ENCODE data around the gene KLHDC8A. TPM values are rescaled to one million over a fixed set of nuclear protein-coding genes. Genes with fewer than 3 reads are reported as not detected.
A peak's percentile ranks its signal among the peaks of the same experiment; 100 is the strongest.
"Not testable (repeated sequence)": the region's sequence is repeated elsewhere in the genome, so short reads cannot be mapped to it uniquely, and the experiment has no call there.

Gene KLHDC8A
- total RNA-seq, 1 donor from 2014 or later, result not detected

DNA sequence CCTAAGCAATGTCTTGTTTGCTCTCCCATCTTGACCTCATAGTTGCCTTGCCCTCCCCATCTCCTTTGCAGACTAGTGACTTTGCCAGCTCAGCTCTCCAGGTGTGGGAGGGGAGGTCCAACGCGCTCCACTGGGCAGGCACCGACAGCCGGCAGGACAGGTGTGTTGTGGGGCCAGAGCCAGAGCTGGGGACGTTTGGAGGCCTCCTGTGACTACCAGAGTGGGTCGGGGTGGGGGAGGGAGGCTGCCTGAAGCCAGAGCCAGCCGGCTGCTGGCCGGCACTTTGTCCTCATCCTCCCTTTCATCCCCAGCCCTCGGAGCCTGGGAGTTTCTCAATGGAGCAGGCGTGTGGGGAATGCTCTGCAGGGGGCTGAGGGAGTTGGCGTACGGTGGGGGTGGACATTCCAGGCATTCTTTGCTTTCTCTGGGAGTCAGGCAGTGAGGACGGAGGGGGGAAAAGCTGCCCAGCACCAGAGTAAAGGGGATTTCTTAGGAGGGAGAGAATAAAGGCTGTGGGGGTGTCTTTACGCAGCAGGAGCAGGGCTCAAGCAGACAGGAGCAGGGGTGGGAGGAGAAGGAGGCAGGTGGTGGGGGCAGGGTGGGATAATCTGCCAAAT is 55.4 kb downstream of the KLHDC8A start:
- DNase-seq (ENCODE audit: low spot score in 2 of 2), result no peak
- intact Hi-C loops (cut with DNase I), result no loop called here
- no peak overlapping the region for H3K4me3 ChIP-seq

DNA sequence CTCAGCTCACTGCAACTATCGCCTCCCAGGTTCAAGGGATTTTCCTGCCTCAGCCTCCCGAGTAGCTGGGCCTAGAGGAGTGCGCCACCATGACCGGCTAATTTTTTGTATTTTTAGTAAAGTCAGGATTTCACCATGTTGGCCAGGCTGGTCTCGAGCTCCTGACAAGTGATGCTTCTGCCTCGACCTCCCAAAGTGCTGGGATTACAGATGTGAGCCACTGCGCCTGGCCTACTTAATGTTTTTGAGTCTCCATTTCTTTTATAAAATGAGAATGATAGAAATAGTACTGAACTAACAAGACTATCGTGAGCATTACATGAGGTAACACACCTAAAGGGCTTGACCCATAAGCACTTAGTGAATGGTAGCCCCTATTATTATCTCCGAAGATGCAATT is 56.6 kb downstream of the KLHDC8A start:
- no peak overlapping the region for H3K27ac ChIP-seq
- H3K27me3 ChIP-seq, result no peaks in the 10 kb centered on the region
- TF ChIP-seq, protein P1, sequence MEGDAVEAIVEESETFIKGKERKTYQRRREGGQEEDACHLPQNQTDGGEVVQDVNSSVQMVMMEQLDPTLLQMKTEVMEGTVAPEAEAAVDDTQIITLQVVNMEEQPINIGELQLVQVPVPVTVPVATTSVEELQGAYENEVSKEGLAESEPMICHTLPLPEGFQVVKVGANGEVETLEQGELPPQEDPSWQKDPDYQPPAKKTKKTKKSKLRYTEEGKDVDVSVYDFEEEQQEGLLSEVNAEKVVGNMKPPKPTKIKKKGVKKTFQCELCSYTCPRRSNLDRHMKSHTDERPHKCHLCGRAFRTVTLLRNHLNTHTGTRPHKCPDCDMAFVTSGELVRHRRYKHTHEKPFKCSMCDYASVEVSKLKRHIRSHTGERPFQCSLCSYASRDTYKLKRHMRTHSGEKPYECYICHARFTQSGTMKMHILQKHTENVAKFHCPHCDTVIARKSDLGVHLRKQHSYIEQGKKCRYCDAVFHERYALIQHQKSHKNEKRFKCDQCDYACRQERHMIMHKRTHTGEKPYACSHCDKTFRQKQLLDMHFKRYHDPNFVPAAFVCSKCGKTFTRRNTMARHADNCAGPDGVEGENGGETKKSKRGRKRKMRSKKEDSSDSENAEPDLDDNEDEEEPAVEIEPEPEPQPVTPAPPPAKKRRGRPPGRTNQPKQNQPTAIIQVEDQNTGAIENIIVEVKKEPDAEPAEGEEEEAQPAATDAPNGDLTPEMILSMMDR (IDR thresholded peaks at IDR 0.05), result no peak
- intact Hi-C loops (cut with DNase I), result no loop called here
- H3K36me3 ChIP-seq, result no peaks in the 10 kb centered on the region
- H3K4me1 ChIP-seq, result peaks cover 0 to 6% of the 10 kb centered on the region in 2 donors
- H3K9me3 ChIP-seq, result no peaks in the 10 kb centered on the region
- no peak overlapping the region for H3K4me3 ChIP-seq
- DNase-seq (ENCODE audit: low spot score in 2 of 2), result no peak

More for the DNA sequence above, 55.4 kb downstream of the KLHDC8A start:
- TF ChIP-seq, protein P1 (IDR thresholded peaks at IDR 0.05), result no peak
- H3K27me3 ChIP-seq, result no peaks in the 10 kb centered on the region
- peaks cover 0 to 6% of the 10 kb centered on the region in 2 donors for H3K4me1 ChIP-seq
- H3K27ac ChIP-seq, result peak overlapping the region in 1 of 2 donors; percentile 10
- H3K9me3 ChIP-seq, result no peaks in the 10 kb centered on the region
- H3K36me3 ChIP-seq, result no peaks in the 10 kb centered on the region

DNA sequence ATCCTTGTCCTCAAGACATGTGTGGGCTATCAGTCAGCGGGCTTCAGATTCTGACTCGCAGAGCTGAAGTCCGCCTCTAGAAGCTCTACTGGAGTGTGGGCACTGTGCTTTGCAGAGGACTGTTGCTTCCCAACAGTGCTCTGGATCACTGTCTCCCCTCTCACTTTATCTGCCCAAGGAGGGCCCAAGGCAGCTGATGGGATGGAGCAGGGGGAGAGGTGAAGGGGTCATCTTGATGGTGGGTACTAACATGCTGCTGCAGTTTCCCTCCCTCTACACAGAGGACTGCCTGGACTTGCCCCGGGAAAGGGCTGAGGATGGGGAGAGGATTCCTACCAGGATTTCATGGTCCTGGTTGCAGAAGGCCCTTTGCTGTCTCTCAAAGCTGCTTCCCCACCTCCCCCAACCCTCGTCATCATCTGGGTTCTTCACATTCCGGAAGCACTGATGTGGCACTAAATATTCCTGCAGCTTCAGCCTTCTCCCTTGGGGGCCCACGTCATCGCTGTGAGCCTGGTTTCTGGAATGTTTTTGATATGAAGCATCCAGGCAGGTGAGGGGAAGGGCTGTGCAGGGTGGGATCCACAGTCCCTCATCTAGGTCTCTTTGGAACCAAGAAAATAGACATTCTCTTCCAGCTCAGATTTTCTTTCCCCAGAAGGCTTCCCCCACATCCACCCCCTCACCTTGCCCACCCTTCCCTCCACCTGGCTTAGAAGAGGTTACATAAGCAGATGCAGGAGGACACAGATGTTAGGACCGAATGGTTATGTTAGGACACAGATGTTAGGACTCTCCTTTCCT is 58.3 kb downstream of the KLHDC8A start:
- no peaks in the 10 kb centered on the region for H3K36me3 ChIP-seq
- peaks cover 0 to 14% of the 10 kb centered on the region in 2 donors for H3K4me1 ChIP-seq
- intact Hi-C loops (cut with DNase I), result no loop called here
- no peak overlapping the region for H3K27ac ChIP-seq
- H3K27me3 ChIP-seq, result no peaks in the 10 kb centered on the region
- no peak overlapping the region for H3K4me3 ChIP-seq
- no peak for DNase-seq (ENCODE audit: low spot score in 2 of 2)
- TF ChIP-seq, protein P1 (IDR thresholded peaks at IDR 0.05), result no peak
- no peaks in the 10 kb centered on the region for H3K9me3 ChIP-seq

DNA sequence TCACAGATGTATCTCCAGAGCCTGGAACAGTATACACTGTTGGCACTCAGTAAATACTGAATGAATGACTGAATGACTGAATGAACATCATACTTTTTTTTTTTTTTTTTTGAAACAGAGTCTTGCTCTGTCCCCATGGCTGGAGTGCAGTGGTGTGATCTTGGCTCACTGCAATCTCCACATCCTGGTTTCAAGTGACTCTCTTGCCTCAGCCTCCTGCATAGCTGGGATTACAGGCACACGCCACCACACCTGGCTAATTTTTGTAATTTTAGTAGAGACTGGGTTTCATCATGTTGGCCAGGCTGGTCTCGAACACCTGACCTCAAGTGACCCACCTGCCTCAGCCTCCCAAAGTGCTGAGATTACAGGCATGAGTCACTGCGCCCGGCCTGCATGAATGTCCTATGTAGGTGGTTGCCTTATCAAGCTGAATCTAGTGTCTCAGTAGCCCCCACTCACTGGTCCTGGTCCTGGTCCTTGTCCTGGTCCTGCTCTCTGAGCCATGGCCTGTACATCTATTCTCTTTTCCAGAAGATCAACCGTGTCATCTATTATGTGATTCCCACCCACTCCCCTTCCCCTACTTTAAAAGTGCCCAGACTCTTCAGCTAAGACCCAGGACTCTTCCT is 59.1 kb downstream of the KLHDC8A start:
- DNase-seq (ENCODE audit: low spot score in 2 of 2); H3K27me3 ChIP-seq; intact Hi-C loops (cut with DNase I): not testable (repeated sequence)

DNA sequence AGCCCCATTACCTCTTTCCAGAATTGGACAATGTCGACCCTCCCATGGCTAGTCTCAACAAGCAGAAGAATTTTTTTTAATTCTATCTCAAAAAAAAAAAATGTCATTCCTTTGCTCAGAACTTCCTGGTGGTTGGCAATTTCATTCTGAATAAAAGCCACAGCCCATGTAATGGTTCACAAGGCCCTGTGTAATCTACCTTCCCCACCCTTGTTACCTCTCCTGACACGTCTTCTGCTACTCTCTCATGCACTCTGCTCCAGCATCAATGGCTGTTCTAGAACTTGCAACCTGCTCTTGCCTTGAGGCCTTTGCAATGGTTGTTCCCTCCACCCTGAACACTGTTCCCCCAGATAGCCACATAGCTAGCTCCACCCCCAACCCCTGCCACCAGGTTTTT is 60.6 kb downstream of the KLHDC8A start:
- intact Hi-C loops (cut with DNase I), result no loop called here

More for the DNA sequence above, 59.1 kb downstream of the KLHDC8A start:
- H3K36me3 ChIP-seq, H3K27ac ChIP-seq, H3K4me3 ChIP-seq, H3K9me3 ChIP-seq: not testable (repeated sequence)
- H3K4me1 ChIP-seq, result peaks cover 0 to 14% of the 10 kb centered on the region in 2 donors

More for the DNA sequence above, 60.6 kb downstream of the KLHDC8A start:
- H3K4me3 ChIP-seq, result no peak overlapping the region
- no peak overlapping the region for H3K27ac ChIP-seq
- H3K27me3 ChIP-seq, result no peaks in the 10 kb centered on the region
- peaks cover 0 to 9% of the 10 kb centered on the region in 2 donors for H3K4me1 ChIP-seq
- H3K9me3 ChIP-seq, result no peaks in the 10 kb centered on the region
- DNase-seq (ENCODE audit: low spot score in 2 of 2), result no peak
- H3K36me3 ChIP-seq, result no peaks in the 10 kb centered on the region
- TF ChIP-seq, protein P1 (IDR thresholded peaks at IDR 0.05), result no peak

All from ascending aorta (tissue), 2 donors.